GM12873 (cell line): ENCODE results near the gene DDHD1.

Source experiments
- TF ChIP-seq, protein P1 (sequence below): IDR thresholded peaks from 2 replicates; pipeline ENCODE4 v1.5.1; 2012; ENCODE audit warnings: low read depth, mild to moderate bottlenecking, moderate library complexity, low read length, control low read depth; ENCODE audit not compliant: insufficient read depth; ENCODE audit errors: missing control alignments

The DDHD1 gene

GRCh38 chr14:53127832-53128231 is 25.3 kb downstream of the DDHD1 start:
- TF ChIP-seq, protein P1, sequence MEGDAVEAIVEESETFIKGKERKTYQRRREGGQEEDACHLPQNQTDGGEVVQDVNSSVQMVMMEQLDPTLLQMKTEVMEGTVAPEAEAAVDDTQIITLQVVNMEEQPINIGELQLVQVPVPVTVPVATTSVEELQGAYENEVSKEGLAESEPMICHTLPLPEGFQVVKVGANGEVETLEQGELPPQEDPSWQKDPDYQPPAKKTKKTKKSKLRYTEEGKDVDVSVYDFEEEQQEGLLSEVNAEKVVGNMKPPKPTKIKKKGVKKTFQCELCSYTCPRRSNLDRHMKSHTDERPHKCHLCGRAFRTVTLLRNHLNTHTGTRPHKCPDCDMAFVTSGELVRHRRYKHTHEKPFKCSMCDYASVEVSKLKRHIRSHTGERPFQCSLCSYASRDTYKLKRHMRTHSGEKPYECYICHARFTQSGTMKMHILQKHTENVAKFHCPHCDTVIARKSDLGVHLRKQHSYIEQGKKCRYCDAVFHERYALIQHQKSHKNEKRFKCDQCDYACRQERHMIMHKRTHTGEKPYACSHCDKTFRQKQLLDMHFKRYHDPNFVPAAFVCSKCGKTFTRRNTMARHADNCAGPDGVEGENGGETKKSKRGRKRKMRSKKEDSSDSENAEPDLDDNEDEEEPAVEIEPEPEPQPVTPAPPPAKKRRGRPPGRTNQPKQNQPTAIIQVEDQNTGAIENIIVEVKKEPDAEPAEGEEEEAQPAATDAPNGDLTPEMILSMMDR = no peak

- TF ChIP-seq, protein P1 = no peak
These were observed 26.0 kb downstream of the DDHD1 start for GRCh38 chr14:53127151-53127550.

- TF ChIP-seq, protein P1 = no peak
These were observed 26.4 kb downstream of the DDHD1 start for GRCh38 chr14:53126731-53127130.

DNA sequence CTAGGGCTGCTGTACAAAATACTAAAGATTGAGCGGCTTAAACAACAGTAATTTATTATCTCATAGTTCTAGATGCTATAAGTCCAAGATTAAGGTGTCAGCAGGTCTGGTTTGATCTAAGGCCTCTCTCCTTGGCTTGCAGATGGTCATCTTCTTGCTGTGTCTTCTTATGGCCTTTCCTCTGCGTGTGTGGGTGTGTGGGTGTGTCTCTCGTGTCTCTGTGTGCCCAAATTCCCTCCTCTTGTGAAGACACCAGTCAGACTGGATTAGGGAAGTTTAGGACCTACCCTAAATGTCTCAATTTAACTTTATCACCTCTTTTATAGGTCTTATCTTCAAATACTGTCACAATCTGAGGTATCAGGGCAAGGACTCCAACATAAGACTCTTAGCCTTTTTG is 28.3 kb downstream of the DDHD1 start:
- TF ChIP-seq, protein P1 = no peak

DNA sequence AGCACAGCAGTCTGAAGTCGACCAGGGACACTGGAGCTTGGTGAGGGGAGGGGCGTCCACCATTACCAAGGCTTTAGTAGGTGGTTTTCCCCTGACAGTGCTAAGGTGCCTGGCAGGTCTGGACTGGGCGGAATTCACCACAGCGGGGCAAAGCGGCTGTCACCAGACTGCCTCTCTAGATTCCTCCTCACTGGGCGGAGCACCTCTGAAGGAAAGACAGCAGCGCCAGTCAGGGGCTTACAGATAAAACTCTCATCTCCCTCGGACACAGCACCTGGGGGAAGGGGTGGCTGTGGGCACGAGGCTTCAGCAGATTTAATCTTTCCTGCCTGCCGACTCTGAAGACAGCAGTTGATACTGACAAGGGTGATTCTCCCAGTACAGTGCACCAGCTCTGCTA is 39.1 kb downstream of the DDHD1 start:
- TF ChIP-seq, protein P1 = no peak

DNA sequence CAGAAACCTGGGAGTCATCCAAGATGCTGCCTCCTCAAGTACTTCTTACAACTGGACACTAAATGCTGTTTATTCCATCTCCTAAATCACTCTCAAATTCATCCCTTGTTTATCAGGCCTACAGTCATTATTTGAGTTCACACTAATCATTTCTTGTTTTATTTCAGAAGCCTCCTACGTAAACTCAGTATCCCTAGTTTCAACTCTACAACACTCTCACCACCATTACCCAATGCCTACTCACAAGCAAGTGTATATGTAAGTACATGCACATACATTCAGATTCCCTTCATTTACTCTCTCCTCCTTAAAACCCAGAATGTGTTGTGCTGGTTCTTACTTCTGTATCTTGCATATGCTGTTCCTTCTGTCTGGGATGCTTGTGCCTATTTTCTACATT is 43.0 kb downstream of the DDHD1 start:
- TF ChIP-seq, protein P1 = no peak

GRCh38 chr14:53109105-53110041 is 43.8 kb downstream of the DDHD1 start:
- TF ChIP-seq, protein P1 = no peak
